ENCODE results near the gene TCTN3.

The TCTN3 gene

DNA sequence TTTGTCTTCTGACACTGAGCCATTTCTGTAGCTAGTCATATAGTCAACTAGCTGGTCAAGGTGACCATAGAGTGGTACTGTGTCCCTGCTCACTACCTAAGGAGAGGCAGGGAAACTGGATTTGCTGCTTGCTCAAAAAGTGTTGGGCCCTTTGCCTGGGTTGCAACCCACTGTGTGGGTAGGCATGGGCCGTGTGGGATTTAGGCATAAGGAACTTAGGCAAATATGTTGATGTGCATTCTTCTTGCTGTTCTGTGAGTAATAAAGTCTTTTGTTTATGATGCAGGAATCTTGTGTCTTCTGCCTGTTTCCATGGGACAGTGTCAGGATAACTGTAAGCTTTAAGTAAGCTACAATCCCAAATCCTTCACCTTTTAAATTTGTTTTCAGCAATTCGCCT is 23.1 kb upstream of the TCTN3 start:
- no peak overlapping the region for H3K9ac ChIP-seq
- H3K4me2 ChIP-seq (ENCODE audit: low read length), result no peak overlapping the region
- H2AFZ ChIP-seq, result no peak overlapping the region
- H3K36me3 ChIP-seq (ENCODE audit: control insufficient read depth, insufficient read depth, low read length), result no peaks in the 10 kb centered on the region
- TF ChIP-seq, protein P1, sequence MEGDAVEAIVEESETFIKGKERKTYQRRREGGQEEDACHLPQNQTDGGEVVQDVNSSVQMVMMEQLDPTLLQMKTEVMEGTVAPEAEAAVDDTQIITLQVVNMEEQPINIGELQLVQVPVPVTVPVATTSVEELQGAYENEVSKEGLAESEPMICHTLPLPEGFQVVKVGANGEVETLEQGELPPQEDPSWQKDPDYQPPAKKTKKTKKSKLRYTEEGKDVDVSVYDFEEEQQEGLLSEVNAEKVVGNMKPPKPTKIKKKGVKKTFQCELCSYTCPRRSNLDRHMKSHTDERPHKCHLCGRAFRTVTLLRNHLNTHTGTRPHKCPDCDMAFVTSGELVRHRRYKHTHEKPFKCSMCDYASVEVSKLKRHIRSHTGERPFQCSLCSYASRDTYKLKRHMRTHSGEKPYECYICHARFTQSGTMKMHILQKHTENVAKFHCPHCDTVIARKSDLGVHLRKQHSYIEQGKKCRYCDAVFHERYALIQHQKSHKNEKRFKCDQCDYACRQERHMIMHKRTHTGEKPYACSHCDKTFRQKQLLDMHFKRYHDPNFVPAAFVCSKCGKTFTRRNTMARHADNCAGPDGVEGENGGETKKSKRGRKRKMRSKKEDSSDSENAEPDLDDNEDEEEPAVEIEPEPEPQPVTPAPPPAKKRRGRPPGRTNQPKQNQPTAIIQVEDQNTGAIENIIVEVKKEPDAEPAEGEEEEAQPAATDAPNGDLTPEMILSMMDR (IDR thresholded peaks at IDR 0.05), result no peak
- no peak overlapping the region for H3K27ac ChIP-seq
- H3K4me3 ChIP-seq (ENCODE audit: low read depth, low read length), result no peak overlapping the region
- H3K9me3 ChIP-seq (ENCODE audit: control insufficient read depth, low read length), result no peaks in the 10 kb centered on the region
- H3K4me1 ChIP-seq, result no peaks in the 10 kb centered on the region
- H3K79me2 ChIP-seq, result no peaks in the 10 kb centered on the region
- H3K27me3 ChIP-seq (ENCODE audit: control insufficient read depth, insufficient read depth, low read length), result no peaks in the 10 kb centered on the region

DNA sequence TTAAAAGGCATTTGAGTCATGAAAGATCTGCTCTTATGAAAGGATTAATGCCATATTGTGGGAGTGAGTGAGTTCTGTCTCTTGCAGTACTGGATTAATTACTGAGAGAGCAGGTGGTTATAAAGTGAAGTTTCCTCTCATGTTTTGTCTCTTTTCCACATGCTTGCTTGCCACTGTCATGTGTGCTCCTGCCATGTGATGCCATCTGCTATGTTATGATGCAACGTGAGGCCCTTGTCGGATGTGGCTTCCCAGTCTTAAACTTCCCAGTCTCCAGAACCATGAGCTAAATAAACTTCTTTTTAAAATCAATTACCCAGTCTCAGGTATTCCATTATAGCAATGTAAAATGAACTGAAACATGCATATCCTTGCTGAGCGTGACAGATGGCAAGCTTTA is 22.7 kb upstream of the TCTN3 start:
- H3K9me3 ChIP-seq (ENCODE audit: control insufficient read depth, low read length), result no peaks in the 10 kb centered on the region
- H3K4me2 ChIP-seq (ENCODE audit: low read length), result no peak overlapping the region
- TF ChIP-seq, protein P1 (IDR thresholded peaks at IDR 0.05), result no peak
- H3K36me3 ChIP-seq (ENCODE audit: control insufficient read depth, insufficient read depth, low read length), result no peaks in the 10 kb centered on the region
- H2AFZ ChIP-seq, result no peak overlapping the region
- H3K79me2 ChIP-seq, result no peaks in the 10 kb centered on the region
- H3K4me3 ChIP-seq (ENCODE audit: low read depth, low read length), result no peak overlapping the region
- H3K27ac ChIP-seq, result no peak overlapping the region
- no peaks in the 10 kb centered on the region for H3K27me3 ChIP-seq (ENCODE audit: control insufficient read depth, insufficient read depth, low read length)
- H3K9ac ChIP-seq, result no peak overlapping the region
- H3K4me1 ChIP-seq, result no peaks in the 10 kb centered on the region

DNA sequence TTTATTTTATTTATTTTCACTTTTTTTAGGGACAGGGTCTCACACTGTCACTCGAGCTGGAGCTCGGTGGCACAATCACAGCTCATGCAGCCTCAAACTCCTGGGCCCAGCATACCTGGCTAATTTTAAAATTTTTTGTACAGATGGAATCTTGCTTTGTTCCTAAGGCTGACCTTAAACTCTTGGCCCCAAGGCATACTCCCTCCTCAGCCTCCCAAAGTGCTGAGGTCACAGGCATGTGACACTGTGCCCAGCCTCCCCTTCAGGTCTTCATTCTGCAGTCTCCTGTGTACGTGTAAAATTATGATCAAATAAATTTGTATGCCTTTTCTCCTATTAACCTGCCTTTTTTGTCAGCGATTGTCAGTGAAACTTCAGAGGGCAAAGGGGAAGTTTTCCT is 17.8 kb upstream of the TCTN3 start:
- Histone ChIP-seq H3K79me2 (no peaks in the 10 kb centered on the region), H3K27ac (no peak overlapping the region), H3K4me3 (ENCODE audit: low read depth, low read length) (no peak overlapping the region), H3K4me2 (ENCODE audit: low read length) (no peak overlapping the region), H3K36me3 (ENCODE audit: control insufficient read depth, insufficient read depth, low read length) (no peaks in the 10 kb centered on the region), H3K9me3 (ENCODE audit: control insufficient read depth, low read length) (no peaks in the 10 kb centered on the region), H3K4me1 (no peaks in the 10 kb centered on the region), H3K27me3 (ENCODE audit: control insufficient read depth, insufficient read depth, low read length) (no peaks in the 10 kb centered on the region), H2AFZ (no peak overlapping the region), H3K9ac (no peak overlapping the region)
- TF ChIP-seq, protein P1 (IDR thresholded peaks at IDR 0.05), result no peak

DNA sequence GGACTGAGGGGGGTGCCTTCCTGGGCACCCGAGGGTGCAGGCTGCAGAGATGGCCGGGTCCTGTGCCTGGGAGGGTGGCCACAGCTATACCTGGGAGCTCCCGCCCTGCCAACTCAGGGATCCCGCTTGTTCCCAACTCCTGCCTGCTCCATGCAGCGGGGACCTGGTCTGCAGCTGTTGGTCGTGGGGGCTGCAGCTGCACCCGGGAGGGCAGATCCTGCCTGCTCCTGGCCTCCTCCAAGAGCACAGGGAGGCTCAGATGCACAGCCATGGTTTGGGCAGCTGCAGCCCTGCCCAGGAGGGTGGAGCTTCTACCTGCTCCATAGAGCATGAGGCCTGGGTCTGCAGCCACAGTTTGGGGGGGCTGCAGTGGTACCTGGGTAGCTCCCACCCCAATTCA is 13.3 kb upstream of the TCTN3 start:
- no peaks in the 10 kb centered on the region for H3K4me1 ChIP-seq
- no peak overlapping the region for H2AFZ ChIP-seq
- no peak overlapping the region for H3K27ac ChIP-seq
- no peaks in the 10 kb centered on the region for H3K36me3 ChIP-seq (ENCODE audit: control insufficient read depth, insufficient read depth, low read length)
- no peaks in the 10 kb centered on the region for H3K9me3 ChIP-seq (ENCODE audit: control insufficient read depth, low read length)
- no peaks in the 10 kb centered on the region for H3K79me2 ChIP-seq
- TF ChIP-seq, protein P1 (IDR thresholded peaks at IDR 0.05), result no peak
- H3K4me3 ChIP-seq (ENCODE audit: low read depth, low read length), result no peak overlapping the region
- H3K27me3 ChIP-seq (ENCODE audit: control insufficient read depth, insufficient read depth, low read length), result no peaks in the 10 kb centered on the region
- no peak overlapping the region for H3K9ac ChIP-seq
- H3K4me2 ChIP-seq (ENCODE audit: low read length), result no peak overlapping the region

DNA sequence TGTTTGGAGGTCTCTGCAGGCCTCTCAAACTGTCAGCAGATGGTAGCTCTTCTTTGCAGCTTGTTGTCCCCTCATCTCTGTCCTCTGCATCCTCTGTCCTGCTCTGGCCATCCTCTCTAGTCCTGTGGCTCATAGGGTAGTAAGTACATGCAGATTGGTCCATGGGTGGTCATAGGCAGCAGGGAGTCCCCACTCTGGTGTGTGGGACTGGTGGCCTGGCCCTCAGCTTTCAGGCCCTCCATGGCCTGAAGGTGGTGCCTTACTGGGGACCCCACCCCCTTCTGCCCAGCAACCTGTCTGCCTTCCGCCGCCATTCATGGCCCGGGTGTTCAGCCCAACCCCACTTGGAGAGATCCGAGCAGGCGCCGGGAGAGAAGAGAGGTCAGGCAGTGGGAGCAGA is 12.8 kb upstream of the TCTN3 start:
- Histone ChIP-seq H3K4me2 (ENCODE audit: low read length) (no peak overlapping the region), H3K9me3 (ENCODE audit: control insufficient read depth, low read length) (no peaks in the 10 kb centered on the region), H3K9ac (no peak overlapping the region), H3K4me1 (no peaks in the 10 kb centered on the region), H3K79me2 (no peaks in the 10 kb centered on the region), H3K36me3 (ENCODE audit: control insufficient read depth, insufficient read depth, low read length) (no peaks in the 10 kb centered on the region), H3K27me3 (ENCODE audit: control insufficient read depth, insufficient read depth, low read length) (no peaks in the 10 kb centered on the region), H2AFZ (peak overlapping the region; percentile 12), H3K27ac (no peak overlapping the region), H3K4me3 (ENCODE audit: low read depth, low read length) (no peak overlapping the region)
- TF ChIP-seq, protein P1 (IDR thresholded peaks at IDR 0.05), result no peak

All from parathyroid adenoma (tissue), 2 donors.